GM21447 (cell line): ENCODE results near the gene HRCT1.
"Not testable (repeated sequence)": the region's sequence is repeated elsewhere in the genome, so short reads cannot be mapped to it uniquely, and the experiment has no call there.

Experiments
- ATAC-seq: cut with Tn5 transposase; IDR thresholded peaks from one replicate; pipeline ENCODE4 v1.9.1; 2021; ENCODE audit not compliant: unreplicated experiment

The HRCT1 gene

GRCh38 chr9:35892051-35892450 lies 14.0 kb upstream of the HRCT1 start:
- no peak for ATAC-seq

DNA sequence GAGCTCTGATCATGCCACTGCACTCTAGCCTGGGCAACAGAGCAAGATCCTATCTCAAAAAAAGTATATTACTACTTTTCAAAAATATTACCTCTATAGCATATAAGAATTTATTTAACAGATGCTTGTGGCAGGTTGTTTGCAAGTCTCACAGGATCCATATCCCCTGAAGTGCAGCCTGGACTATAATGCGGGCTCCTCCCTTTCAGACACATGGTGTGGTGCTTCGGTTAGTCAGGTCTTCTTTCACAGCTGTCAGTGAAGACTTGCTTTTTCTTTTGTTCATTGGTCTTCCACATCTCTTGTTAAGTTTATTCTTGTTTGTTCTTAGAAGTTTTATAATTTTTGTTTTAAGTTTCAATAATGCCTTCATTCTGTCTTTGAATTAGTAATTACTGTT lies 9.4 kb upstream of the HRCT1 start:
- no peak for ATAC-seq

- ATAC-seq, result not testable (repeated sequence)
These were observed 8.5 kb upstream of the HRCT1 start for GRCh38 chr9:35897376-35898099.

- ATAC-seq, result no peak
These were observed 7.7 kb upstream of the HRCT1 start for GRCh38 chr9:35898337-35898736.

DNA sequence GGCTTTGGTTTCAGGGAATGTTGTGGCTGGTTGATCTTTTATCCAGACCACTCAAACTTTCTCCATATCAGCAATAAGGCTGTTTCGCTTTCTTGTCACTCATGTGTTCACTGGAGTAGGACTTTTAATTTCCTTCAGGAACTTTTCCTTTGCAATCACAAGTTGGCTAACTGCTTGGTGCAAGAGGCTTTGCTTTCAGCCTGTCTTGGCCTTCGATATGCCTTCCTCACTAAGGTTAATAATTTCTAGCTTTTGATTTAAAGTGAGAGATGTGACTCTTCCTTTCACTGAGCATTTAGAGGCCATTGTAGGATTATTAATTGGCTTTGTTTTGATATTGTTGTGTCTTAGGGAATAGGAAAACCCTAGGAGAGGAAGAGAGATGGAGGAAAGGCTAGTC lies 7.0 kb upstream of the HRCT1 start:
- no peak for ATAC-seq

GRCh38 chr9:35903049-35903448 lies 3.0 kb upstream of the HRCT1 start:
- no peak for ATAC-seq

DNA sequence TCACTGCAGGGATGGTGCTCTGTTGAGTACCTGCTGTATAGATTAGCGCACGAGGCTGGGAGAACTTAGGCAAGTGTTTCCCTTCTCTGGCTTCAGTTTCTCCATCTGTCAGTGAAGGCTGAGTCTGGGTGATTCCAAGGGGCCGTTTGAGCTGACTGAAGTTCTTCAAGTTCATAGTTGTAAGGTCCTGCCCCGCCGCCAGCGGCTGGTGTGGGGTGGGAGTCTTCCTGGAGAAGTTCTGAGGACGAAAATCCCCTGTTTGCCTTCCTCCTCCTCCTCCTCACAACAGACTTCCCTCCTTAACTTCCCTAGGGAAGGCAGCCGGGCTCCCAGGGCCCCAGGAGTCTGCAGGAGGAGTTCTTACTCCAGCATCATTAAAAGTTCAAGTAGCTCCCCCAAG lies 1.7 kb upstream of the HRCT1 start:
- no peak for ATAC-seq

GRCh38 chr9:35905051-35905781 lies 786 bp upstream of the HRCT1 start:
- ATAC-seq, result no peak

- ATAC-seq, result no peak
These were observed 1.1 kb downstream of the HRCT1 start for GRCh38 chr9:35906923-35907699.

GRCh38 chr9:35907711-35908503 lies 1.9 kb downstream of the HRCT1 start:
- ATAC-seq, result no peak

GRCh38 chr9:35908504-35909125 lies 2.6 kb downstream of the HRCT1 start:
- ATAC-seq, result no peak

GRCh38 chr9:35909274-35909673 lies 3.3 kb downstream of the HRCT1 start, which contains the start of gene SPAAR:
TSS of gene SPAAR (plus strand) at chr9:35909490. CDS start at chr9:35910464, 974 bp downstream.
- no peak for ATAC-seq

GRCh38 chr9:35909687-35910612 lies 3.9 kb downstream of the HRCT1 start:
- no peak for ATAC-seq

GRCh38 chr9:35910613-35911359 lies 4.8 kb downstream of the HRCT1 start:
- no peak for ATAC-seq

DNA sequence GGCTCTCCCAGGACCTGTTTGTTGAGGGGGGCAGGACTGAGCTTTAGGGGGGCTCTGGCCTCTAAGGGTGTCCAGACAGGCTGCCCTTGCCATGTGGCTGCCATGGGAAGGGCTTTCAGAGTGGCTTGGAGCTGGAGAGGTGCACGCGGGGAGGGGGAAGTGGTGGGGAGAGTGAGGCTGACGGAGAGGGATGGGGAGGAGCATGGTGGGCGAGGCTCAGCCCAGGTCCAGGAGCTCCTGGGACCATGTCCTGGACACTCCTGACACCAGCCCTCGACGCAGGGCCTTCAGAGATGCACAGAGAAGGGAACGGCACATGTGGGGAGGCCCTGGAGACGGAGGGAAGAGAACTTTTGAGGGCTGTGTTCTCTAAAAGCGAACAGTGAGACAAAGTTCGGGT lies 5.7 kb downstream of the HRCT1 start:
- ATAC-seq, result no peak

GRCh38 chr9:35912791-35913400 lies 6.9 kb downstream of the HRCT1 start:
- ATAC-seq, result no peak

- not testable (repeated sequence) for ATAC-seq
These were observed 7.4 kb downstream of the HRCT1 start for GRCh38 chr9:35913429-35913828.

DNA sequence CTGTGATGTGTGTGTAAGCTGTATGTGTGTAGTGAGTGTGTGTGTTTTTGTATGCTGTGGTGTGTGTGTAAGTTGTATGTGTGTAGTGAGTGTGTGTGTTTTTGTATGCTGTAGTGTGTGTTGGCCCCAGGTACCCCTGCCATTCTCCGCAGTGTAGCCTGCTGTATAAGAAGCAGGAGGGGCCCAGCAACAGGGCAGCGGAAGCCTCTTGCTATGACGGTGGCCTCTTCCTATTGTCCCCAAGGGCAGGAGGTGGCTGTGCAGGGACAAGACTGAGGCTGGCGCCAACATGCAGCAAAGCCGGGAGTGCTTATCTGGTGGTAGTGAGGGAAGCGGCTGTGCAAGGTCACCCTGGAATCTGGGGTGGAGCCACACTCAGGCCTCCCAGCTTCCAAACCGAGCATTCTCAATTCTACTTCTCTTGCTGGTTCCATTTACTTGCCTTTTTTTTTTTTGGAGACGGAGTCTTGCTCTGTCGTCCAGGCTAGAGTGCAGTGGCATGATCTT lies 8.4 kb downstream of the HRCT1 start:
- ATAC-seq, result no peak
